Measurements from ENCODE around the gene ASCL3. TPM values are rescaled to one million over a fixed set of nuclear protein-coding genes. Genes with fewer than 3 reads are reported as not detected.
"Not testable (repeated sequence)": the region's sequence is repeated elsewhere in the genome, so short reads cannot be mapped to it uniquely, and the experiment has no call there.

The ASCL3 gene
- total RNA-seq, 4 donors from 2014 or later = not detected

DNA sequence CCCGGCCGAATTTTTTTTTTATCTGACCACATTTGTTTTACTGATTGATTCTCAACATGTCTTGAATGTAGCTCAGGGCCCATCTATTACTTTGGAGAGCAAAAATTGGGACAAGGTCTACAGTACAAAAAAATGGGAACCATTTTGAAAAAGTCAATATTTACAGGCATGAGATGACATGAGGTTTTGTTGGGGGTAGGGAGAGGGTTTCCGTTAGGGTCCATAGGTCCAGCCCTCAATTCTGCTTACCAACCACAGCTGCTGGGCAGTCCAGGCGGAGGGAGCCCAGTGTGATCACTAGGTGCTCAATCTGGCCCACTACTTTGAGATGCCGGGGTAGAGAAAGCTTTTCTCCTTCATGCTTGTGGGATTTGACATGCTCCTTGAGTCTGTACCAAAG, 42.6 kb upstream of the ASCL3 start:
- no peak overlapping the region for H3K27ac ChIP-seq
- no peaks in the 10 kb centered on the region for H3K27me3 ChIP-seq
- 95 to 100% methylated on average over 3 of the region's 5 CpGs for WGBS, 2 donors (ENCODE audit: low coverage in 1 of 2)
- no peak overlapping the region for H3K4me3 ChIP-seq
- no peaks in the 10 kb centered on the region for H3K36me3 ChIP-seq
- H3K9me3 ChIP-seq = no peaks in the 10 kb centered on the region
- ATAC-seq = no peak
- H3K4me1 ChIP-seq = no peaks in the 10 kb centered on the region
- TF ChIP-seq, protein P1, sequence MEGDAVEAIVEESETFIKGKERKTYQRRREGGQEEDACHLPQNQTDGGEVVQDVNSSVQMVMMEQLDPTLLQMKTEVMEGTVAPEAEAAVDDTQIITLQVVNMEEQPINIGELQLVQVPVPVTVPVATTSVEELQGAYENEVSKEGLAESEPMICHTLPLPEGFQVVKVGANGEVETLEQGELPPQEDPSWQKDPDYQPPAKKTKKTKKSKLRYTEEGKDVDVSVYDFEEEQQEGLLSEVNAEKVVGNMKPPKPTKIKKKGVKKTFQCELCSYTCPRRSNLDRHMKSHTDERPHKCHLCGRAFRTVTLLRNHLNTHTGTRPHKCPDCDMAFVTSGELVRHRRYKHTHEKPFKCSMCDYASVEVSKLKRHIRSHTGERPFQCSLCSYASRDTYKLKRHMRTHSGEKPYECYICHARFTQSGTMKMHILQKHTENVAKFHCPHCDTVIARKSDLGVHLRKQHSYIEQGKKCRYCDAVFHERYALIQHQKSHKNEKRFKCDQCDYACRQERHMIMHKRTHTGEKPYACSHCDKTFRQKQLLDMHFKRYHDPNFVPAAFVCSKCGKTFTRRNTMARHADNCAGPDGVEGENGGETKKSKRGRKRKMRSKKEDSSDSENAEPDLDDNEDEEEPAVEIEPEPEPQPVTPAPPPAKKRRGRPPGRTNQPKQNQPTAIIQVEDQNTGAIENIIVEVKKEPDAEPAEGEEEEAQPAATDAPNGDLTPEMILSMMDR (IDR thresholded peaks at IDR 0.05) = no peak
- no peak for TF ChIP-seq POLR2AphosphoS5 (IDR thresholded peaks at IDR 0.05)

- H3K4me1 ChIP-seq = no peaks in the 10 kb centered on the region
- no peaks in the 10 kb centered on the region for H3K9me3 ChIP-seq
- no peaks in the 10 kb centered on the region for H3K36me3 ChIP-seq
- TF ChIP-seq EP300 (IDR thresholded peaks at IDR 0.05) (no peak), POLR2AphosphoS5 (IDR thresholded peaks at IDR 0.05) (no peak), POLR2A (IDR thresholded peaks at IDR 0.05) (no peak)
- TF ChIP-seq, protein P1 (IDR thresholded peaks at IDR 0.05) = no peak
- H3K27ac ChIP-seq = no peak overlapping the region
- ATAC-seq = no peak
- no peaks in the 10 kb centered on the region for H3K27me3 ChIP-seq
- no peak overlapping the region for H3K4me3 ChIP-seq
- WGBS, 2 donors (ENCODE audit: low coverage in 1 of 2) = 38 to 75% methylated on average over 1 of the region's 2 CpGs
These were observed 40.7 kb upstream of the ASCL3 start for GRCh38 chr11:8983552-8983951.

DNA sequence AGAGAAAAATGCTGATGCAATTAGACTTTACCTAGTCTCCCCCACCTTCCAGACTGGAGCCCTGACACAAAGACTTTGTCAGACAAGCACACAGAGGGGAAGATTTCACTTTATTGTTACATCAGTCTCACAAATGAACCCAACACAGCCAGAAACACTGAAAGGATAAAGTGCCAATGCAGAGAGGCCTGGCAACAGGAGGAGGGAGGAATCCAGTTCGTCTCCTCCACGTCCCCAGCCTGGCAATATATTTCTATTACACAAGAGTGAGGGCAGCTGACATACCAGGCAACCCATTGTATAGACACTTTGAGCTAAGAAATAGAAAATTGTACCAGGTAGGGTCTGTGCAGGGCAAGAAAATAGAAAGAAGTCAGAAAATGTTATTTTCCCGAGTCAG, 37.7 kb upstream of the ASCL3 start:
- ATAC-seq = no peak
- Histone ChIP-seq H3K9me3 (no peaks in the 10 kb centered on the region), H3K36me3 (no peaks in the 10 kb centered on the region), H3K27me3 (no peaks in the 10 kb centered on the region), H3K4me1 (no peaks in the 10 kb centered on the region), H3K27ac (no peak overlapping the region), H3K4me3 (no peak overlapping the region)
- TF ChIP-seq EP300 (IDR thresholded peaks at IDR 0.05) (no peak), POLR2AphosphoS5 (IDR thresholded peaks at IDR 0.05) (no peak), POLR2A (IDR thresholded peaks at IDR 0.05) (no peak)
- TF ChIP-seq, protein P1 (IDR thresholded peaks at IDR 0.05) = no peak
- WGBS, 2 donors (ENCODE audit: low coverage in 1 of 2) = 59 to 60% methylated on average over 1 to 3 of the region's 3 CpGs

GRCh38 chr11:8979365-8979764, 36.5 kb upstream of the ASCL3 start:
- WGBS, 2 donors (ENCODE audit: low coverage in 1 of 2) = 96% methylated on average over 4 of the region's 7 CpGs; no CpG with 5 or more reads in 1 of the 2 donors
- H3K36me3 ChIP-seq, H3K4me3 ChIP-seq, H3K27ac ChIP-seq, H3K27me3 ChIP-seq, H3K9me3 ChIP-seq, ATAC-seq, H3K4me1 ChIP-seq: not testable (repeated sequence)

- H3K4me3 ChIP-seq = no peak overlapping the region
- no peaks in the 10 kb centered on the region for H3K36me3 ChIP-seq
- H3K27ac ChIP-seq = no peak overlapping the region
- 71 to 74% methylated on average over 3 of the region's 3 CpGs for WGBS, 2 donors (ENCODE audit: low coverage in 1 of 2)
- ATAC-seq = no peak
- TF ChIP-seq POLR2A (IDR thresholded peaks at IDR 0.05) (no peak), POLR2AphosphoS5 (IDR thresholded peaks at IDR 0.05) (no peak), EP300 (IDR thresholded peaks at IDR 0.05) (no peak)
- TF ChIP-seq, protein P1 (IDR thresholded peaks at IDR 0.05) = no peak
- H3K4me1 ChIP-seq = no peaks in the 10 kb centered on the region
- H3K27me3 ChIP-seq = no peaks in the 10 kb centered on the region
- H3K9me3 ChIP-seq = no peaks in the 10 kb centered on the region
These were observed 30.3 kb upstream of the ASCL3 start for GRCh38 chr11:8973121-8973520.

DNA sequence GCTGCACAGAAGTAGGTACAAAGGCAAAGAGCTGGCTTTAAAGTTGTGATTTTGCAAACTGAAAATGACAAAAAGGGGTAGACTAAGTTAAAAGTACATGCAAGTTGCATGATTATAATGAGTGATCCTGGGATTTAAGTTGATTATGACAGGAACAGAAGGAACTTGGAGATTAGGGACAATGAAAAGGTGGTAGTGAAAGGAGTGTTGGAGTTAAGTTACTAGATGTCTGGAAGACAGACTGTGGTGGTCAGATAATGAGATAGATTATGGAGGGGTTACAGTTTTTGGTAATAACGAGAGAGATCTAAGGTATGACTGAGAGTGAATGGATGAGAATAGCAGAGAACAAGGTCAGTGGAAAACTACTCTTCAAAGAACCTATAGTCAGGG, 29.1 kb upstream of the ASCL3 start:
- Histone ChIP-seq H3K9me3 (no peaks in the 10 kb centered on the region), H3K4me1 (no peaks in the 10 kb centered on the region), H3K36me3 (no peaks in the 10 kb centered on the region), H3K27me3 (no peaks in the 10 kb centered on the region), H3K27ac (no peak overlapping the region), H3K4me3 (no peak overlapping the region)
- 47 to 73% methylated on average over 1 of the region's 1 CpG for WGBS, 2 donors (ENCODE audit: low coverage in 1 of 2)
- TF ChIP-seq, protein P1 (IDR thresholded peaks at IDR 0.05) = no peak
- TF ChIP-seq POLR2A (IDR thresholded peaks at IDR 0.05) = no peak
- TF ChIP-seq EP300 (IDR thresholded peaks at IDR 0.05) = no peak
- no peak for TF ChIP-seq POLR2AphosphoS5 (IDR thresholded peaks at IDR 0.05)
- ATAC-seq = no peak
